Testis (tissue), 2 donors: ENCODE data around the gene FRMD1.

Experiments
- CTCF ChIP-seq, 3 experiments: fragments of 450-650 bp in 2 of 3; fragments of 200-600 bp in 1 of 3; sonication (generic) in 1 of 3; IDR thresholded peaks; one replicate each; pipeline ENCODE4 v1.5.1; 2016 to 2019; ENCODE audit warnings: antibody characterized with exemption in 3 of 3, mild to moderate bottlenecking in 2 of 3, moderate library complexity in 1 of 3
- POLR2A ChIP-seq: fragments of 450-650 bp; IDR thresholded peaks from one replicate; pipeline ENCODE4 v1.6.1; 2017; ENCODE audit warnings: antibody characterized with exemption, mild to moderate bottlenecking, moderate library complexity

DNA sequence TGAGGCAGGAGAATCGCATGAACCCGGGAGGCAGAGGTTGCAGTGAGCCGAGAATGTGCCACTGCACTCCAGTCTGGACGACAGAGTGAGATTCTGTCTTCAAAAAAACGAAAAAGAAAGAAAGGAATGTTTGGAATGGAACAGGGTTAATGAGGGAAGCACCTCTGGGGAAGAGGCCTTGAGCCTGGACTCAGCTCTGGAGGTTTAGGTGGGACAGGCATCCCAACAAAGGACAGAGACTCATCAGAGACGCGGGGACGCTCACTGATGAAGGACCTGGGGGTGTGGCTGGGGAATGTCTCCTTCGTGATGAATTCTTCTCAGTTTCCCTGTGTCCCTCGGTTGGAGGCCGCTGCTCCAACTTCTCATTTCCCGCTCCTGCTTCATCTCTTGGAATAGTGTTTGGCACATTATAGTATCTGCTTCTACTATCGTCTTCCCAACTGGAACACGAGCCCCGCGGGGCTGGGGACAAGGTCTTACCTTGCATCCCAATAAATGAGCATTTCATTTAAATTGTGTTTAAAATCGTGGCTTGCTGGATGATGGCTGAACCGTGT is 54.0 kb downstream of the FRMD1 start:
- no peak for TF ChIP-seq CTCF (IDR thresholded peaks at IDR 0.05)
- TF ChIP-seq POLR2A = no peak
